ENCODE results near the gene BRD4.

GRCh38 chr19:15216363-15216762, 116.0 kb downstream of the BRD4 start:
- no peak for TF ChIP-seq TAF1 (IDR thresholded peaks at IDR 0.05; ENCODE audit: borderline replicate concordance, insufficient read depth, low read length)
- TF ChIP-seq REST (IDR thresholded peaks at IDR 0.05; ENCODE audit: insufficient read depth in 1 of 2, low read depth in 2 of 2, low read length in 2 of 2): no peak
